ENCODE results near the gene FAH. TPM values are rescaled to one million over a fixed set of nuclear protein-coding genes. Genes with fewer than 3 reads are reported as not detected.

Gene FAH
- polyA plus RNA-seq, 4 donors, result 26.3 to 81.5 (median 48.7) TPM

DNA sequence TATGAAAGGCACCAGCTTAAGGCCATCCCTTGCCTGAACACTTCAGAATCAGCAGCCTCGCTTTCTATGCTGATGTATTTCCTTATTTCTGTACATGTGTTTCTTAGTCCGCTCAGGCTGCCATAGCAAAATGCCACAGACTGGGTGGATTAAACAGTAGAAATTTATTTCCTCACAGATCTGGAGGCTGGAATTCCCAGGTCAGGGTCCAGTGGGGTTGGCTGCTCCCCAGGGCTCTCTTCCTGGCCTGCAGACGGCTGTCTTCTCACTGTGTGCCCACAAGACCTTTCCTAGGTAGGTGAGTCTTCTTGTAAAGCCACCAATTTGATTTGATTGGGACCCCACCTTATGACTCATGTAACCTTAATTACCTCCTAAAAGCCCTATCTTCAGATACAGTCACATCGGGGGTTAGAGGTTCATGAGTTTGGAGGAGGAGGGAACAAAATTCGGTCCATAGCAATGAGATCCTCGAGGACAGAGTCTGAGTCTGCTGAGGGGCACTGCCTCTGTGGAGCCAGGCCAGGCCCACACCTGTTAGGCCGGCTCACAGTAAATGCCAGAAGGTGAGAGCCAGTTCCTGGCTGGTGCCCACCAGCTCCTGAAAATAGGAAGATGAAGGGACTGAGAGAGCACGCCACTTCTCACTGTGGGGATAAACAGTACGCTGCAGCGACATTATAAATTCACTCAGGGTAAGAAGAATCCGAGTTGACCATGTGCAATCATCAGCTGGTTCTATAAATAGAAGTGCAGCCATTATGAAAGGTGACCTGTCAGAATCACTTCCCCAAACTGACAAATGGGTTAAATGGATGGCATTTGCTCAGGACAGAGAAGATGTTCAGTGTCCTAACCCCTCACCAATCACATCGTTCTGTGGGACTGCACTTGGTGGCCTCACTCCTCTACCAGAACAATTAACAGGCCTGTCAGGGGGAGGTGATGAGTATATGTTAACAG, 58.1 kb downstream of the FAH start:
- H3K27me3 ChIP-seq (ENCODE audit: control insufficient read depth in 3 of 3, insufficient read depth in 3 of 3, low read length in 3 of 3), result no peaks in the 10 kb centered on the region
- 42 to 63% (median 52%) methylated on average over 12 of the region's 12 CpGs for WGBS, 3 donors
- H3K27ac ChIP-seq (ENCODE audit: low read depth in 1 of 3, low read length in 2 of 3), result no peak overlapping the region
- peaks cover 0 to 14% (median 0%) of the 10 kb centered on the region in 3 donors for H3K4me1 ChIP-seq (ENCODE audit: control insufficient read depth in 3 of 3, insufficient read depth in 2 of 3, low read depth in 1 of 3, low read length in 2 of 3)
- FAIRE-seq, result no peak
- DNase-seq, result peak in 1 of 2 donors; percentile 11
- H3K36me3 ChIP-seq (ENCODE audit: control insufficient read depth in 3 of 3, insufficient read depth in 2 of 3, low read depth in 1 of 3, low read length in 3 of 3), result no peaks in the 10 kb centered on the region
- H3K9me3 ChIP-seq (ENCODE audit: control insufficient read depth in 2 of 2, insufficient read depth in 1 of 2, low read depth in 1 of 2, low read length in 1 of 2), result peaks cover 0 to 5% of the 10 kb centered on the region in 2 donors
- H3K4me3 ChIP-seq (ENCODE audit: low read depth in 1 of 3, low read length in 3 of 3), result no peak overlapping the region

DNA sequence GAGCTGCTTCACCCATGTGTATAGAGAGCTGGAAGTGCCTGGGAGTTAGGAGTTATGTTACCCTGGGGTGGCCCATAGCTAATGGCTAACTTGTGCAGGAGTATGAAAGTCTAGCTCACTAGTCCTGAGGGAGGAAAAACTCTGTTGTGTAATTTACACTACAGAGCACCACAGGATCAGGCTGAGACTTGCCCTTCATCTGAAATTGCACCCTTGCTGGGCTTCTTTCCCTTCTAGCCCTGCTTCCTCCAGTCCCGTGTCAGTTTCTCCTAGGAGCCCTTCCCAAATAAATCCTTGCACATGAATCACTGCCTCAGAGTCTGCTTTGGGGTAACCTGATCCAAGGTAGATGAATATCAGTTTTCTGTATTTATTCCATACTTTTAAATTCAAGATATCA, 59.2 kb downstream of the FAH start:
- FAIRE-seq (no peak), DNase-seq (no peak)
- Histone ChIP-seq H3K9me3 (ENCODE audit: control insufficient read depth in 2 of 2, insufficient read depth in 1 of 2, low read depth in 1 of 2, low read length in 1 of 2) (peaks cover 0 to 5% of the 10 kb centered on the region in 2 donors), H3K27ac (ENCODE audit: low read depth in 1 of 3, low read length in 2 of 3) (no peak overlapping the region), H3K4me3 (ENCODE audit: low read depth in 1 of 3, low read length in 3 of 3) (no peak overlapping the region), H3K36me3 (ENCODE audit: control insufficient read depth in 3 of 3, insufficient read depth in 2 of 3, low read depth in 1 of 3, low read length in 3 of 3) (no peaks in the 10 kb centered on the region), H3K27me3 (ENCODE audit: control insufficient read depth in 3 of 3, insufficient read depth in 3 of 3, low read length in 3 of 3) (peaks cover 0 to 1% (median 0%) of the 10 kb centered on the region in 3 donors), H3K4me1 (ENCODE audit: control insufficient read depth in 3 of 3, insufficient read depth in 2 of 3, low read depth in 1 of 3, low read length in 2 of 3) (peaks cover 0 to 14% (median 0%) of the 10 kb centered on the region in 3 donors)
- WGBS, 3 donors, result 47 to 64% (median 52%) methylated on average over 1 of the region's 1 CpG

DNA sequence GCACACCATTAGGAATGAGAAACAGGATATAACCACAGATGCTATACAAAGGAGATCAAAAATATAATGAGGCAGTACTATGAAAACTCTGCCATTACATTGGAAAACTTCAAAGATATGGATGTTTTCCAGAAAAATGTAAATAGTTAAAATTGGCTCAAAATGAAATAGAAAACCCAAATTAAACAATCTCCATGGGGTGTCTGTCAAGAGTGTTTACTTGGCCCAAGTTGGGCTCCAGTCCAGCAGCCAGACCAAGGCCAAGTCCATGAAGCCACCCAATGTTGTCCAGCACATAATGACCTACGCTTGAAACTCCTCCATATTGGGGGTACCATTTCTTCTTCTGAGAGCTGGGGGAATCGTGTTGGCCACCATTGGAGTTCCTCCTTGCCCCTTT, 62.1 kb downstream of the FAH start:
- FAIRE-seq, result no peak
- WGBS, 3 donors, result 83 to 90% (median 84%) methylated on average over 2 of the region's 2 CpGs
- H3K27ac ChIP-seq (ENCODE audit: low read depth in 1 of 3, low read length in 2 of 3), result no peak overlapping the region

DNA sequence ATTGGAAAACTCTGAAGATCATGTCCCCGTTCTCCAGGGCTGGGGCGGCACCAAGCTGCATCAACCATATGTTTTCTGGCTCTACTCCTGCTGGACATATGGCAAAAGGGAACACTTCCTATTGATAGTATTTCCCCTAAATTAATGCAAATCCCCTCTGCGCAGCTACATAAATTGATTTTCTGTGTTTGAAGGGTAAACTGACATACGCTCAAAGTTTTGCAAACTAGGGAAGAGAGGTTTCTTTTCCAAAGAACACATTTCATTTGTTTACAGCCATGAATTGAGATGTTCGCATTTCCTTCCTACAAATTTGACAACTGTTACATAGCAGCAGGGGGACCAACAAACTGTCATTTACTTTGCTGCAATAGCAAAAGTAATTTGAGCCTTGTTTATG, 63.3 kb downstream of the FAH start:
- DNase-seq, result no peak
- Histone ChIP-seq H3K9me3 (ENCODE audit: control insufficient read depth in 2 of 2, insufficient read depth in 1 of 2, low read depth in 1 of 2, low read length in 1 of 2) (peaks cover 0 to 5% of the 10 kb centered on the region in 2 donors), H3K27me3 (ENCODE audit: control insufficient read depth in 3 of 3, insufficient read depth in 3 of 3, low read length in 3 of 3) (peaks cover 0 to 1% (median 0%) of the 10 kb centered on the region in 3 donors), H3K4me3 (ENCODE audit: low read depth in 1 of 3, low read length in 3 of 3) (no peak overlapping the region), H3K36me3 (ENCODE audit: control insufficient read depth in 3 of 3, insufficient read depth in 2 of 3, low read depth in 1 of 3, low read length in 3 of 3) (no peaks in the 10 kb centered on the region), H3K4me1 (ENCODE audit: control insufficient read depth in 3 of 3, insufficient read depth in 2 of 3, low read depth in 1 of 3, low read length in 2 of 3) (no peaks in the 10 kb centered on the region), H3K27ac (ENCODE audit: low read depth in 1 of 3, low read length in 2 of 3) (no peak overlapping the region)
- 87 to 91% (median 90%) methylated on average over 5 of the region's 5 CpGs for WGBS, 3 donors
- FAIRE-seq, result no peak

More for the DNA sequence above, 62.1 kb downstream of the FAH start:
- peaks cover 0 to 5% of the 10 kb centered on the region in 2 donors for H3K9me3 ChIP-seq (ENCODE audit: control insufficient read depth in 2 of 2, insufficient read depth in 1 of 2, low read depth in 1 of 2, low read length in 1 of 2)
- no peak for DNase-seq
- H3K36me3 ChIP-seq (ENCODE audit: control insufficient read depth in 3 of 3, insufficient read depth in 2 of 3, low read depth in 1 of 3, low read length in 3 of 3), result no peaks in the 10 kb centered on the region
- H3K27me3 ChIP-seq (ENCODE audit: control insufficient read depth in 3 of 3, insufficient read depth in 3 of 3, low read length in 3 of 3), result peaks cover 0 to 1% (median 0%) of the 10 kb centered on the region in 3 donors
- no peak overlapping the region for H3K4me3 ChIP-seq (ENCODE audit: low read depth in 1 of 3, low read length in 3 of 3)
- H3K4me1 ChIP-seq (ENCODE audit: control insufficient read depth in 3 of 3, insufficient read depth in 2 of 3, low read depth in 1 of 3, low read length in 2 of 3), result no peaks in the 10 kb centered on the region

DNA sequence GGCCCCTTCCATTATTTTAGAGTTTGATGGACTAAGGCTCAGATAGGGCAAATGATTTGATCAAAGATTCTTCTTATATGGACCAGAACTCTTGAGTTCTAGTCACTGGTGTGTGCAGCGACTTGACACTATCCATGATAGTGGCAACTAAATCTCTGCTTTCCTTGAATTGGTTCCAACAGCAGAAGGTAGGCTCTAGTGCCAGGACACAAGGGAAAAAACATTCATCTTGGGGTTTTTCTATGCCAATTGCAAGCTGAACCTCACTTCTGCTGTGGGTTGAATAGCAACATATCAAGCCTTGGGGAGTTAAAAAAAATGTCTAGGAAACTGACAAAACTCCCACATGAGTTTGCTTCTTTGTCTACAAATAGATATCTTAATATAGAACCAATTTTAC, 64.1 kb downstream of the FAH start:
- FAIRE-seq (no peak), DNase-seq (no peak)
- H3K27ac ChIP-seq (ENCODE audit: low read depth in 1 of 3, low read length in 2 of 3), result no peak overlapping the region
- H3K36me3 ChIP-seq (ENCODE audit: control insufficient read depth in 3 of 3, insufficient read depth in 2 of 3, low read depth in 1 of 3, low read length in 3 of 3), result no peaks in the 10 kb centered on the region
- 74 to 81% (median 81%) methylated on average over 1 of the region's 1 CpG for WGBS, 3 donors
- H3K4me1 ChIP-seq (ENCODE audit: control insufficient read depth in 3 of 3, insufficient read depth in 2 of 3, low read depth in 1 of 3, low read length in 2 of 3), result no peaks in the 10 kb centered on the region
- peaks cover 0 to 5% of the 10 kb centered on the region in 2 donors for H3K9me3 ChIP-seq (ENCODE audit: control insufficient read depth in 2 of 2, insufficient read depth in 1 of 2, low read depth in 1 of 2, low read length in 1 of 2)
- H3K27me3 ChIP-seq (ENCODE audit: control insufficient read depth in 3 of 3, insufficient read depth in 3 of 3, low read length in 3 of 3), result peaks cover 0 to 3% (median 0%) of the 10 kb centered on the region in 3 donors
- no peak overlapping the region for H3K4me3 ChIP-seq (ENCODE audit: low read depth in 1 of 3, low read length in 3 of 3)

DNA sequence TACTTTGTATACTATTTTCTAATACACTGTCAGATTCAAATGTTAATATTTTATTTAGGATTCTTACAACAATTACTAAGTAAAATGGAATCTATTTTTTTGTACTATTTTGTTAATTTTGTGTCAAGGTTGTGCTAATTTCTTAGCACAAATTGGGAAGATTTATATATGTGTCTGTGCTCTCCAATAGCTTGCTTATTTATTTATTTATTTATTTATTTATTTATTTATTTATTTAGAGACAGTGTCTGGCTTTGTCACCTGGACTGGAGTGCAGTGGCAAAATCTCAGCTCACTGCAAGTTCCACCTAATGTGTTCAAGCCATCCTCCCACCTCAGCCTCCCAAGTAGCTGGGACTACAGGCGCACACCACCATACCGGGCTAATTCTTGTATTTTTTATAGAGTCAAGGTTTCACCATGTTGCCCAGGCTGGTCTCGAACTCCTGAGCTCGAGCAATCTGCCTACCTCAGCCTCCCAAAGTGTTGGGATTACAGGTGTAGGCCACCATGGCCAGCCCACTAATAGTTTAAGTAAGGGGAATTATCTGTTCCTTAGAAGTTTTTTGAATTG, 64.6 kb downstream of the FAH start:
- Histone ChIP-seq H3K9me3 (ENCODE audit: control insufficient read depth in 2 of 2, insufficient read depth in 1 of 2, low read depth in 1 of 2, low read length in 1 of 2) (peaks cover 0 to 5% of the 10 kb centered on the region in 2 donors), H3K36me3 (ENCODE audit: control insufficient read depth in 3 of 3, insufficient read depth in 2 of 3, low read depth in 1 of 3, low read length in 3 of 3) (no peaks in the 10 kb centered on the region), H3K27me3 (ENCODE audit: control insufficient read depth in 3 of 3, insufficient read depth in 3 of 3, low read length in 3 of 3) (peaks cover 0 to 3% (median 0%) of the 10 kb centered on the region in 3 donors), H3K4me3 (ENCODE audit: low read depth in 1 of 3, low read length in 3 of 3) (no peak overlapping the region), H3K27ac (ENCODE audit: low read depth in 1 of 3, low read length in 2 of 3) (no peak overlapping the region), H3K4me1 (ENCODE audit: control insufficient read depth in 3 of 3, insufficient read depth in 2 of 3, low read depth in 1 of 3, low read length in 2 of 3) (no peaks in the 10 kb centered on the region)
- FAIRE-seq (no peak), DNase-seq (no peak)
- WGBS, 3 donors, result 78 to 90% (median 85%) methylated on average over 4 of the region's 4 CpGs

DNA sequence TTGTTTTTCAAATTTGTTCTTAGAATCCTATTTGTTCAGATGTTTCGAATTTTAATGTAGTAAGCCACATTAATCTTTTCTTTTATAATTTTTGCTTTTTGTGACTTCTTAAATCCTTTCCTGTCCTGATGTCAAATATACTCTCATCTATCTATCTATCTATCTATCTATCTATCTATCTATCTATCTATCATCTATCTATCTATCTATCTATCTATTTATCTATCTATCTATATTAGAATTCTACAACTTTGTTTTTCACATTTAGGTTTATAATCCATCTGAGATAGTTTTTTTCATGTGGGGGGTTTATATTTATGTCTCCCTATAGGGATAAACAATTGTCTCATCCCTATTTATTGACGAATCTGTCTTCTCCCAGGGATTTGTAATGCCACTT, 67.2 kb downstream of the FAH start:
- 86 to 90% (median 86%) methylated on average over 2 of the region's 2 CpGs for WGBS, 3 donors
- peaks cover 0 to 3% (median 0%) of the 10 kb centered on the region in 3 donors for H3K27me3 ChIP-seq (ENCODE audit: control insufficient read depth in 3 of 3, insufficient read depth in 3 of 3, low read length in 3 of 3)
- no peak overlapping the region for H3K27ac ChIP-seq (ENCODE audit: low read depth in 1 of 3, low read length in 2 of 3)
- no peak for FAIRE-seq
- no peaks in the 10 kb centered on the region for H3K4me1 ChIP-seq (ENCODE audit: control insufficient read depth in 3 of 3, insufficient read depth in 2 of 3, low read depth in 1 of 3, low read length in 2 of 3)
- DNase-seq, result no peak
- H3K36me3 ChIP-seq (ENCODE audit: control insufficient read depth in 3 of 3, insufficient read depth in 2 of 3, low read depth in 1 of 3, low read length in 3 of 3), result no peaks in the 10 kb centered on the region
- no peaks in the 10 kb centered on the region for H3K9me3 ChIP-seq (ENCODE audit: control insufficient read depth in 2 of 2, insufficient read depth in 1 of 2, low read depth in 1 of 2, low read length in 1 of 2)
- H3K4me3 ChIP-seq (ENCODE audit: low read depth in 1 of 3, low read length in 3 of 3), result no peak overlapping the region

DNA sequence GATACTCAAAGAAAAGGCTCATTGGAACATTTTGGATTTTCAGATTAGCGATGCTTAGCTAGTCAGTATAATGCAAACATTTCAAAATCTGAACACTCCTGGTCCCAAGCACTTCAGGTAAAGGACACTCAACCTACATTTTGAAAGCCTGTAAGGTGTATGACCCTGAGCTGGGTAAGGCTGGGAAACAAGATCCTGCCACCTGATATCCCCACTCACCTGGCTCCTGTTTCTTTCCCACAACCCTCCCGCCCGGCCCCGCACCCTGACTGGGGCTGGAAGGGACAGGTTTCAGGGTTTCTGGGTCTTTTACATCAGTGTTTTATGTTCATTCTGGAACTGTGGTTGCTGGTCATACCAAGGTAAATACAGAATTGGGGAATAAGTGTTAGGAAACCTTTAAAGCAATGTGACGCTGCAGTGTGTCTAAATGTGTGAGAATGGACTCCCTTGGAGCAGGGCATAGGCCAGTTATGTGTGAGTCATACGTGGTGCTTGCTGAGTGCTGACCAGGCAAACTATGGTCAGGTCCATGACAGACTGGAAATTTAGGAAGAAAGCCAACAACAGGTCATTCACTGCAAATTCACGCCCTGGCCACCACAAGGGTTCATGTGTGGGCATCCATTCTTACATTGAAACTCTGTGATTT, 76.3 kb downstream of the FAH start:
- Histone ChIP-seq H3K27ac (ENCODE audit: low read depth in 1 of 3, low read length in 2 of 3) (no peak overlapping the region), H3K4me3 (ENCODE audit: low read depth in 1 of 3, low read length in 3 of 3) (no peak overlapping the region), H3K9me3 (ENCODE audit: control insufficient read depth in 2 of 2, insufficient read depth in 1 of 2, low read depth in 1 of 2, low read length in 1 of 2) (no peaks in the 10 kb centered on the region), H3K4me1 (ENCODE audit: control insufficient read depth in 3 of 3, insufficient read depth in 2 of 3, low read depth in 1 of 3, low read length in 2 of 3) (no peaks in the 10 kb centered on the region), H3K27me3 (ENCODE audit: control insufficient read depth in 3 of 3, insufficient read depth in 3 of 3, low read length in 3 of 3) (peaks cover 0 to 5% (median 5%) of the 10 kb centered on the region in 3 donors), H3K36me3 (ENCODE audit: control insufficient read depth in 3 of 3, insufficient read depth in 2 of 3, low read depth in 1 of 3, low read length in 3 of 3) (no peaks in the 10 kb centered on the region)
- 76 to 86% (median 83%) methylated on average over 7 of the region's 7 CpGs for WGBS, 3 donors
- FAIRE-seq (no peak), DNase-seq (peak in 1 of 2 donors; percentile 36)
